Trophoblast cell (in vitro differentiated cells and primary cell): ENCODE measurements around the gene FAM184A.

Experiments used
- DNase-seq, 2 donors: peaks; one replicate each; pipeline ENCODE4 v3.0.0-alpha.2; 2016
- H2AFZ ChIP-seq: 2 replicates; pipeline ENCODE4 v1.6.1; 2013; ENCODE audit warnings: low read length, moderate library complexity, mild to moderate bottlenecking; ENCODE audit not compliant: insufficient read depth, poor library complexity
- H2AK5ac ChIP-seq: 2 replicates; pipeline ENCODE4 v1.6.1; 2013; ENCODE audit warnings: mild to moderate bottlenecking, low read length
- H2BK120ac ChIP-seq: 2 replicates; pipeline ENCODE4 v1.6.1; 2013; ENCODE audit warnings: low read length, mild to moderate bottlenecking, moderate library complexity; ENCODE audit not compliant: insufficient read depth, poor library complexity
- H2BK12ac ChIP-seq: 2 replicates; pipeline ENCODE4 v1.6.1; 2013; ENCODE audit warnings: mild to moderate bottlenecking, low read length, moderate library complexity
- H2BK5ac ChIP-seq: 2 replicates; pipeline ENCODE4 v1.6.1; 2013; ENCODE audit warnings: low read length, low read depth, moderate library complexity, mild to moderate bottlenecking; ENCODE audit not compliant: poor library complexity
- H3K14ac ChIP-seq: 2 replicates; pipeline ENCODE4 v1.6.1; 2013; ENCODE audit warnings: mild to moderate bottlenecking, low read length
- H3K18ac ChIP-seq: 2 replicates; pipeline ENCODE4 v1.6.1; 2013; ENCODE audit warnings: mild to moderate bottlenecking, low read length
- H3K23ac ChIP-seq: 2 replicates; pipeline ENCODE4 v1.6.1; 2013; ENCODE audit warnings: low read length
- H3K27ac ChIP-seq: 2 replicates; pipeline ENCODE4 v1.5.1; 2013; ENCODE audit warnings: low read depth, mild to moderate bottlenecking, inconsistent platforms, low read length, moderate library complexity
- H3K27me3 ChIP-seq: 2 replicates; pipeline ENCODE4 v1.6.1; 2013; ENCODE audit warnings: inconsistent platforms, mild to moderate bottlenecking, low read length, moderate library complexity; ENCODE audit not compliant: insufficient read depth
- H3K36me3 ChIP-seq, 2 experiments: 1 replicate in 1 of 2; 2 replicates in 1 of 2; pipeline ENCODE4 v1.6.1; 2013; ENCODE audit warnings: low read length in 2 of 2, mild to moderate bottlenecking in 2 of 2, moderate library complexity in 1 of 2; ENCODE audit not compliant: insufficient read depth in 2 of 2, control insufficient read depth in 1 of 2
- H3K4ac ChIP-seq: 2 replicates; pipeline ENCODE4 v1.6.1; 2013; ENCODE audit warnings: low read depth, mild to moderate bottlenecking, low read length, moderate library complexity
- H3K4me1 ChIP-seq, 2 experiments: 1 replicate in 1 of 2; 2 replicates in 1 of 2; pipeline ENCODE4 v1.6.1; 2013; ENCODE audit warnings: low read length in 2 of 2, mild to moderate bottlenecking in 2 of 2, moderate library complexity in 1 of 2; ENCODE audit not compliant: insufficient read depth in 2 of 2, control insufficient read depth in 1 of 2
- H3K4me2 ChIP-seq: 2 replicates; pipeline ENCODE4 v1.6.1; 2013; ENCODE audit warnings: inconsistent platforms, mild to moderate bottlenecking, low read length, moderate library complexity
- H3K4me3 ChIP-seq: 2 replicates; pipeline ENCODE4 v1.5.1; 2013; ENCODE audit warnings: mild to moderate bottlenecking, low read depth, low read length, inconsistent platforms
- H3K79me1 ChIP-seq: one replicate; pipeline ENCODE4 v1.6.1; 2013; ENCODE audit warnings: low read length
- H3K79me2 ChIP-seq: 2 replicates; pipeline ENCODE4 v1.6.1; 2013; ENCODE audit warnings: low read length, mild to moderate bottlenecking; ENCODE audit not compliant: control insufficient read depth, insufficient read depth, poor library complexity
- H3K9ac ChIP-seq: 2 replicates; pipeline ENCODE4 v1.6.1; 2013; ENCODE audit warnings: mild to moderate bottlenecking, low read length
- H3K9me3 ChIP-seq: 2 replicates; pipeline ENCODE4 v1.6.1; 2013; ENCODE audit warnings: low read depth, mild to moderate bottlenecking, control low read depth, inconsistent platforms, low read length; ENCODE audit not compliant: insufficient read depth
- H4K12ac ChIP-seq: 2 replicates; pipeline ENCODE4 v1.6.1; 2013; ENCODE audit warnings: low read depth, mild to moderate bottlenecking, low read length, moderate library complexity
- H4K8ac ChIP-seq: 2 replicates; pipeline ENCODE4 v1.6.1; 2013; ENCODE audit warnings: low read depth, mild to moderate bottlenecking, low read length, moderate library complexity
- H4K91ac ChIP-seq: one replicate; pipeline ENCODE4 v1.6.1; 2013; ENCODE audit warnings: low read depth, mild to moderate bottlenecking, low read length, moderate library complexity
- WGBS: extraction: QIAGEN DNeasy Blood & Tissue Kit; methylation state at CpG from one replicate; pipeline ENCODE4 v1.1.7; 2013; ENCODE audit warnings: missing lambda C conversion rate; ENCODE audit not compliant: insufficient read length, insufficient coverage; ENCODE audit errors: extremely low coverage; 5-methylcytosine and 5-hydroxymethylcytosine counted together

The FAM184A gene

DNA sequence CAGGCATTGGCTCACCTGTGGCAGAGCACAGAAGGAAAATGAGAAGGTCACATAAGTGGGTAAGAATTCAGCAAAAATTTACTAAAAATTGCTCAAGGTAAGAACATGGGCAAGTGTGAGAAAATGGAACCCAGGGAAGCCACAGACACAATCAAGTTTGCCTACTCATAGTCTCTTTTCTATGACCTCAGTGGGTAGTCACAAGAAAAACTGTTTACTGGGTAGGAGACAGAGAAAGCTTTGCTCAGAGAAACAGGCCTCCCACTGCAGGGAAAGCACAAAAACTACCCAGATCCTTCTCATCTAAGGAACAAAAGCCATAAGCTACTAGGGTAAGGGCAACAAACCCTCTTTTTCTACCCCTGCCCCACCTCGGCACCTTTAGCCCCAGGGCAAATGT, 35.2 kb downstream of the FAM184A start:
- Histone ChIP-seq H2AFZ (no peak overlapping the region), H3K18ac (no peak overlapping the region), H2BK120ac (no peak overlapping the region), H2AK5ac (no peak overlapping the region), H3K79me2 (no peaks in the 10 kb centered on the region), H2BK12ac (no peak overlapping the region), H3K4ac (no peak overlapping the region), H3K4me3 (no peak overlapping the region), H3K27me3 (no peaks in the 10 kb centered on the region), H3K9ac (no peak overlapping the region), H3K23ac (no peak overlapping the region), H3K9me3 (no peaks in the 10 kb centered on the region), H4K12ac (no peak overlapping the region), H3K14ac (no peak overlapping the region), H3K36me3 (no peaks in the 10 kb centered on the region), H3K4me2 (no peak overlapping the region), H3K27ac (peak overlapping the region; percentile 26), H3K79me1 (peaks cover 3% of the 10 kb centered on the region), H4K8ac (peak overlapping the region; percentile 73), H4K91ac (no peak overlapping the region), H2BK5ac (no peak overlapping the region), H3K4me1 (peaks cover 18 to 19% of the 10 kb centered on the region in 2 experiments)
- no peak for DNase-seq
- WGBS = no CpG with 5 or more reads among the region's 1 CpG

DNA sequence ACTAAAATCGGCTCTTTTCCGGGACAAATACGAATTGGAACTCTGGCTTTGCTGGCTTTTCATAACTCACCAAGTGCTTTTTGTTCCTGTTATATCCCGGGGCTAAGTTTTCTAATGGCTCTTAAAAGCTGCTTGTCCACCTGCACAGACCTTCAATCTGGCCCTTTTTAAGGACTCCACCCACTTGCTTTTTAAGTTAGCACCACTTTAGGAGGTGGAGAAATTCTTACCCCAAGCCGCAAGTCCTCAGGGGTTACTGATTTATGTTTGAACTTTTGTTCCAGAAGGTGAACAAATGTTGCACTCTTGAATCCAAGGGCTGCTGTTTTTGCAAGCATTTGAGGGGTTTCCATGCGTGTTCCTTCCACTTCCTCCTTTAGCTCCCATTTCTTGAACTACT, 37.8 kb downstream of the FAM184A start:
- Histone ChIP-seq H3K4me2 (peak overlapping the region; percentile 13), H3K79me1 (peaks cover 3% of the 10 kb centered on the region), H3K27ac (peak overlapping the region; percentile 24), H3K18ac (no peak overlapping the region), H4K12ac (no peak overlapping the region), H3K4me3 (no peak overlapping the region), H4K91ac (no peak overlapping the region), H3K79me2 (no peaks in the 10 kb centered on the region), H3K9me3 (no peaks in the 10 kb centered on the region), H3K4ac (no peak overlapping the region), H3K36me3 (no peaks in the 10 kb centered on the region), H2AK5ac (no peak overlapping the region), H4K8ac (no peak overlapping the region), H2BK120ac (no peak overlapping the region), H2BK12ac (no peak overlapping the region), H3K14ac (no peak overlapping the region), H3K4me1 (peaks cover 20% of the 10 kb centered on the region in 2 experiments), H2BK5ac (peak overlapping the region; percentile 11), H3K23ac (no peak overlapping the region), H3K27me3 (no peaks in the 10 kb centered on the region), H3K9ac (no peak overlapping the region), H2AFZ (no peak overlapping the region)
- DNase-seq = no peak
- no CpG with 5 or more reads among the region's 6 CpGs for WGBS

DNA sequence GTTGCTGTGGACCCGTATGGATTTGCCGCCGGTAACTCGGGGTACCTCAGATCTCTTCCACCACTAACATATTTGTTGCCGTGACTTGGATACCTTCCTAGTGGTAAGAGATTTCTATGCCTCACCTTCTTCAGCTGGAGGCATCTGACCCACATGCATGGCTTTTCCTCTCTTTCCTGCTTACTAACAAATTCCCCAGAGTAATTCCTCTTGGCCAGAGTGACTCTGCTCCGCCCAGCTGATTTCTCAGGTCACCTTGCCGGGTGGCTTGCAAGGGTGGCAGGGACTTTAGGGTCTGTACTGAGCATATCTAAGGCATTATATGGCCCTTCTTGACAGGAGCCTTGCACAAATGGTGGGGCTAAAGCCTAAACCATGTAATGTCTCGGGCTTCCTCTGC, 38.2 kb downstream of the FAM184A start:
- H4K8ac ChIP-seq = no peak overlapping the region

DNA sequence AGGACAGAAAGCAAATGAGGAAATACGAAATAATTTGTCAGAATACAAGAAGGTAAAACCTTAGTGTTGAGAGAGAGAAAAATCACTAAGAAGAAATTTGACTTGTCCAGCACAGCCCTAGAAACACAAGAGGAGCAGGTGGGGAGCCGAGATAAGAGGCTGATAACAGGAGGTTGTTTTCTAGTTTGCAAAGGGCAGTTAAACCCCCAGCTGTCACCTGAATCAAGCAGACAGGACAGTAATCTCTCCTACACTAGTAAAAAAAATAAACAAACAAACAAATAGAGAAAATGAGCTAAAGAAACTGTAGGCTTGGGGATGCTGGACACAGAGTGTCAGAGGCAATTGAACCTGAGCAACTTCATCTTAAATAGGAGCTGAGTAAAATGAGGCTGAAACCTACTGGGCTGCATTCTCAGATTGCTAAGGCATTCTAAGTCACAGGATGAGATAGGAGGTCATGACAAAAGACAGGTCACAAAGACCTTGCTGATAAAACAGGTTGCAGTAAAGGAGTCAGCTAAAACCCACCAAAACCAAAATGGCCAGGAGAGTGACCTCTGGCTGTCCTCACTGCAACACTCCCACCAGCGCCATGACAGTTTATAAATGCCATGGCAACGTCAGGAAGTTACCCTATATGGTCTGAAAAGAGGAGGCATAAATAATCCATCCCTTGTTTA, 40.4 kb downstream of the FAM184A start:
- H3K23ac ChIP-seq = no peak overlapping the region
- DNase-seq = no peak
- peaks cover 3% of the 10 kb centered on the region for H3K79me1 ChIP-seq
- peaks cover 18 to 22% of the 10 kb centered on the region in 2 experiments for H3K4me1 ChIP-seq
- no peak overlapping the region for H2BK5ac ChIP-seq
- peak overlapping the region; percentile 26 for H3K27ac ChIP-seq
- H2AK5ac ChIP-seq = no peak overlapping the region
- H3K36me3 ChIP-seq = no peaks in the 10 kb centered on the region
- H3K9me3 ChIP-seq = no peaks in the 10 kb centered on the region
- H2BK120ac ChIP-seq = no peak overlapping the region
- no peak overlapping the region for H2AFZ ChIP-seq
- no peak overlapping the region for H3K4me2 ChIP-seq
- no peak overlapping the region for H4K12ac ChIP-seq
- H3K79me2 ChIP-seq = no peaks in the 10 kb centered on the region
- H3K4me3 ChIP-seq = no peak overlapping the region
- no CpG with 5 or more reads among the region's 4 CpGs for WGBS
- H3K4ac ChIP-seq = no peak overlapping the region
- H4K8ac ChIP-seq = no peak overlapping the region
- H3K18ac ChIP-seq = no peak overlapping the region
- no peaks in the 10 kb centered on the region for H3K27me3 ChIP-seq
- H3K9ac ChIP-seq = no peak overlapping the region
- H2BK12ac ChIP-seq = no peak overlapping the region
- H4K91ac ChIP-seq = no peak overlapping the region
- no peak overlapping the region for H3K14ac ChIP-seq

More for the DNA sequence above, 38.2 kb downstream of the FAM184A start:
- H3K4me3 ChIP-seq = no peak overlapping the region
- WGBS = no CpG with 5 or more reads among the region's 8 CpGs
- peak; percentile 21 to 70 for DNase-seq
- H2BK12ac ChIP-seq = no peak overlapping the region
- H4K12ac ChIP-seq = no peak overlapping the region
- H3K4ac ChIP-seq = no peak overlapping the region
- H3K79me1 ChIP-seq = peaks cover 3% of the 10 kb centered on the region
- no peak overlapping the region for H3K18ac ChIP-seq
- H3K9me3 ChIP-seq = no peaks in the 10 kb centered on the region
- H3K4me1 ChIP-seq = peaks cover 21 to 24% of the 10 kb centered on the region in 2 experiments
- H3K36me3 ChIP-seq = no peaks in the 10 kb centered on the region
- H3K9ac ChIP-seq = no peak overlapping the region
- H4K91ac ChIP-seq = no peak overlapping the region
- no peak overlapping the region for H2AK5ac ChIP-seq
- H2BK5ac ChIP-seq = peak overlapping the region; percentile 42
- H3K27ac ChIP-seq = peak overlapping the region; percentile 24
- no peaks in the 10 kb centered on the region for H3K79me2 ChIP-seq
- no peak overlapping the region for H3K23ac ChIP-seq
- no peaks in the 10 kb centered on the region for H3K27me3 ChIP-seq
- no peak overlapping the region for H2BK120ac ChIP-seq
- peak overlapping the region; percentile 3 for H2AFZ ChIP-seq
- H3K14ac ChIP-seq = no peak overlapping the region
- peak overlapping the region; percentile 13 for H3K4me2 ChIP-seq
